HG02642 (cell line): ENCODE results near the gene PLSCR3.

Source experiments
- ATAC-seq: cut with Tn5 transposase; IDR thresholded peaks from one replicate; pipeline ENCODE4 v1.9.1; 2021; ENCODE audit warnings: mild to moderate bottlenecking; ENCODE audit not compliant: unreplicated experiment, poor library complexity

The PLSCR3 gene

GRCh38 chr17:7407485-7408251, 13.3 kb upstream of the PLSCR3 start, which contains the start of gene NLGN2:
Gene NLGN2 (plus strand): TSS chr17:7407845. CDS start chr17:7408256, 411 bp downstream.
- ATAC-seq, result no peak

GRCh38 chr17:7407082-7407481, 12.8 kb upstream of the PLSCR3 start:
- no peak for ATAC-seq

GRCh38 chr17:7406235-7406825, 12.0 kb upstream of the PLSCR3 start:
- ATAC-seq, result no peak

- ATAC-seq, result no peak
These were observed 11.3 kb upstream of the PLSCR3 start for GRCh38 chr17:7405350-7406234.

- ATAC-seq, result peak; percentile 16
These were observed 10.5 kb upstream of the PLSCR3 start for GRCh38 chr17:7404737-7405349.

- ATAC-seq, result peak; percentile 95
These were observed 9.8 kb upstream of the PLSCR3 start, which contains the start of gene TMEM256 for GRCh38 chr17:7403977-7404736. Gene TMEM256 (minus strand): TSS chr17:7404097. CDS start chr17:7404084, 13 bp downstream.

- ATAC-seq, result no peak
These were observed 9.3 kb upstream of the PLSCR3 start for GRCh38 chr17:7403727-7403976.

- ATAC-seq, result no peak
These were observed 8.9 kb upstream of the PLSCR3 start for GRCh38 chr17:7403043-7403726.

- no peak for ATAC-seq
These were observed 4.3 kb upstream of the PLSCR3 start for GRCh38 chr17:7398612-7399011.

GRCh38 chr17:7396147-7396546, 1.8 kb upstream of the PLSCR3 start:
- no peak for ATAC-seq

GRCh38 chr17:7393613-7394451, 493 bp downstream of the PLSCR3 start:
- peak; percentile 54 for ATAC-seq

- no peak for ATAC-seq
These were observed 1.4 kb downstream of the PLSCR3 start for GRCh38 chr17:7392696-7393612.

GRCh38 chr17:7391307-7391706, 3.0 kb downstream of the PLSCR3 start:
- ATAC-seq, result no peak

- ATAC-seq, result no peak
These were observed 4.1 kb downstream of the PLSCR3 start for GRCh38 chr17:7389924-7390910.

GRCh38 chr17:7388856-7389255, 5.5 kb downstream of the PLSCR3 start:
- ATAC-seq, result no peak

- no peak for ATAC-seq
These were observed 9.7 kb downstream of the PLSCR3 start for GRCh38 chr17:7384489-7385081.
